ENCODE data around the gene ATP8A2.
"Not testable (repeated sequence)": the region's sequence is repeated elsewhere in the genome, so short reads cannot be mapped to it uniquely, and the experiment has no call there.

Gene ATP8A2

DNA sequence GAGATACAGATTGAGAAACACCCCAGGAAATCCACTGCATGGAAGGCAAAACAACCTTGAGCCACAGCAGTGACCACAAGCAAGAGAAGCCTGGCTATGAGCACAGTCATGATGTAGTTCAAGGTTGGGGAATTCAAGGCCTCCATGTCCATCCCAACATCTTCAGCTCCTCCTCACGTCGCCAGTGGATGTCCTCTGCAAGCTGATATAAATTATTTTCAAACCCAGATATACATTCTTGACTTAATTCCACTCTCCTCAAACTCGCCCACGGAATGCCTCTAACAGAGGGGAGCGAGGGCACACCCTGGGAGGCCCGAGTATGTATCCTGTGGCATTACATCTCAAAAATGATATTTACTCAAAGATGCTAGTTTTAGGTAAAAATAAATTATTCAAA, 574.5 kb downstream of the ATP8A2 start:
- Histone ChIP-seq H3K9me3 (ENCODE audit: control insufficient read depth, low read length) (no peaks in the 10 kb centered on the region), H3K4me1 (ENCODE audit: control insufficient read depth, insufficient read depth, low read length, poor library complexity, severe bottlenecking) (no peaks in the 10 kb centered on the region), H3K4me3 (ENCODE audit: extremely low read depth, insufficient read depth, low read length, poor library complexity, severe bottlenecking) (no peak overlapping the region), H3K27ac (ENCODE audit: low read depth, low read length, severe bottlenecking) (no peak overlapping the region), H3K36me3 (ENCODE audit: control insufficient read depth, insufficient read depth, low read length) (no peaks in the 10 kb centered on the region)
- 60% methylated on average over 1 of the region's 6 CpGs; no CpG with 5 or more reads in 1 of the 2 experiments for WGBS, 2 experiments (ENCODE audit: insufficient coverage in 2 of 2)

DNA sequence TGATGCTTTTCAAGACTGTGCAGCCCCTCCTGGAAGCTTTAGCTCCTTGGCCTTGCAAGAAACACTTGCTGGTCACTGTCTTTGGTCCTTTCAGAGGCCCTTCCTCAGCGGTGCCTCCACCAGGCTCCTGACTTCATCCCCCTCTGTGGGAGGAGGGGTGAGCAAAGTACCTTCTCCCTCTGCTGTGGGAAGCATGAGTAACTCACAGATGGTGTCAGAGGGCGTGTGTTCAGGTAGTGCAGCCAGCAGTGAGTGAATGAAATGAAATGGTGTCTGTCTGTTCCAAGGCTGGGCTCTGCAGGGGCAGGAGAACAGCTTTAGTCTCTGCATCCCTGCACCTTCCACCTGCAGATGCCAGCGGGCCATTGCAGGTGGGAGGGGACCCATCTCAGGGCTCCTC, 577.1 kb downstream of the ATP8A2 start:
- Histone ChIP-seq H3K4me1 (ENCODE audit: control insufficient read depth, insufficient read depth, low read length, poor library complexity, severe bottlenecking) (no peaks in the 10 kb centered on the region), H3K9me3 (ENCODE audit: control insufficient read depth, low read length) (no peaks in the 10 kb centered on the region), H3K27ac (ENCODE audit: low read depth, low read length, severe bottlenecking) (no peak overlapping the region), H3K4me3 (ENCODE audit: extremely low read depth, insufficient read depth, low read length, poor library complexity, severe bottlenecking) (no peak overlapping the region), H3K36me3 (ENCODE audit: control insufficient read depth, insufficient read depth, low read length) (no peaks in the 10 kb centered on the region)
- WGBS, 2 experiments (ENCODE audit: insufficient coverage in 2 of 2) = 84 to 86% methylated on average over 2 of the region's 3 CpGs

GRCh38 chr13:25951831-25952230, 580.1 kb downstream of the ATP8A2 start:
- WGBS, 2 experiments (ENCODE audit: insufficient coverage in 2 of 2) = 90 to 91% methylated on average over 4 of the region's 4 CpGs
- Histone ChIP-seq H3K4me1 (ENCODE audit: control insufficient read depth, insufficient read depth, low read length, poor library complexity, severe bottlenecking) (no peaks in the 10 kb centered on the region), H3K27ac (ENCODE audit: low read depth, low read length, severe bottlenecking) (no peak overlapping the region), H3K36me3 (ENCODE audit: control insufficient read depth, insufficient read depth, low read length) (no peaks in the 10 kb centered on the region), H3K4me3 (ENCODE audit: extremely low read depth, insufficient read depth, low read length, poor library complexity, severe bottlenecking) (no peak overlapping the region), H3K9me3 (ENCODE audit: control insufficient read depth, low read length) (no peaks in the 10 kb centered on the region)

GRCh38 chr13:25954080-25954479, 582.3 kb downstream of the ATP8A2 start:
- WGBS, 2 experiments (ENCODE audit: insufficient coverage in 2 of 2) = 83 to 84% methylated on average over 3 to 4 of the region's 5 CpGs
- H3K9me3 ChIP-seq (ENCODE audit: control insufficient read depth, low read length); H3K4me3 ChIP-seq (ENCODE audit: extremely low read depth, insufficient read depth, low read length, poor library complexity, severe bottlenecking); H3K4me1 ChIP-seq (ENCODE audit: control insufficient read depth, insufficient read depth, low read length, poor library complexity, severe bottlenecking); H3K27ac ChIP-seq (ENCODE audit: low read depth, low read length, severe bottlenecking); H3K36me3 ChIP-seq (ENCODE audit: control insufficient read depth, insufficient read depth, low read length): not testable (repeated sequence)

DNA sequence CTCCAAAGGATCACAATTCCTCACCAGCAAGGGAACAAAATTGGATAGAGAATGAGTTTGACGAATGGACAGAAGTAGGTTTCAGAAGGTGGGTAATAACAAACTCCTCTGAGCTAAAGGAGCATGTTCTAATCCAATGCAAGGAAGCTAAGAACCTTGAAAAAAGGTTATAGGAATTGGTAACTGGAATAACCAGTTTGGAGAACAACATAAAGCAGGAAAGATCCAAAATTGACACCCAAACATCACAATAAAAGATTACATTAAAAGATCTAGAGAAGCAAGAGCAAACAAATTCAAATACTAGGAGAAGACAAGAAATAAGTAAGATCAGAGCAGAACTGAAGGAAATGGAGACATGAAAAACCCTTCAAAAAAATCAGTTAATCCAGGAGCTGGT, 583.2 kb downstream of the ATP8A2 start:
- no CpG with 5 or more reads among the region's 1 CpG for WGBS, 2 experiments (ENCODE audit: insufficient coverage in 2 of 2)
- not testable (repeated sequence) for H3K27ac ChIP-seq (ENCODE audit: low read depth, low read length, severe bottlenecking); H3K4me1 ChIP-seq (ENCODE audit: control insufficient read depth, insufficient read depth, low read length, poor library complexity, severe bottlenecking); H3K36me3 ChIP-seq (ENCODE audit: control insufficient read depth, insufficient read depth, low read length); H3K9me3 ChIP-seq (ENCODE audit: control insufficient read depth, low read length); H3K4me3 ChIP-seq (ENCODE audit: extremely low read depth, insufficient read depth, low read length, poor library complexity, severe bottlenecking)

GRCh38 chr13:25958986-25959385, 587.2 kb downstream of the ATP8A2 start:
- Histone ChIP-seq H3K27ac (ENCODE audit: low read depth, low read length, severe bottlenecking) (no peak overlapping the region), H3K4me1 (ENCODE audit: control insufficient read depth, insufficient read depth, low read length, poor library complexity, severe bottlenecking) (no peaks in the 10 kb centered on the region), H3K4me3 (ENCODE audit: extremely low read depth, insufficient read depth, low read length, poor library complexity, severe bottlenecking) (no peak overlapping the region), H3K36me3 (ENCODE audit: control insufficient read depth, insufficient read depth, low read length) (no peaks in the 10 kb centered on the region), H3K9me3 (ENCODE audit: control insufficient read depth, low read length) (no peaks in the 10 kb centered on the region)
- WGBS, 2 experiments (ENCODE audit: insufficient coverage in 2 of 2) = 100% methylated on average over 1 of the region's 1 CpG

GRCh38 chr13:25961294-25961693, 589.5 kb downstream of the ATP8A2 start:
- H3K36me3 ChIP-seq (ENCODE audit: control insufficient read depth, insufficient read depth, low read length) = no peaks in the 10 kb centered on the region
- no peaks in the 10 kb centered on the region for H3K9me3 ChIP-seq (ENCODE audit: control insufficient read depth, low read length)
- no peak overlapping the region for H3K4me3 ChIP-seq (ENCODE audit: extremely low read depth, insufficient read depth, low read length, poor library complexity, severe bottlenecking)
- no peaks in the 10 kb centered on the region for H3K4me1 ChIP-seq (ENCODE audit: control insufficient read depth, insufficient read depth, low read length, poor library complexity, severe bottlenecking)
- WGBS, 2 experiments (ENCODE audit: insufficient coverage in 2 of 2) = 86 to 91% methylated on average over 6 to 7 of the region's 7 CpGs
- no peak overlapping the region for H3K27ac ChIP-seq (ENCODE audit: low read depth, low read length, severe bottlenecking)

- Histone ChIP-seq H3K36me3 (ENCODE audit: control insufficient read depth, insufficient read depth, low read length) (no peaks in the 10 kb centered on the region), H3K4me3 (ENCODE audit: extremely low read depth, insufficient read depth, low read length, poor library complexity, severe bottlenecking) (no peak overlapping the region), H3K9me3 (ENCODE audit: control insufficient read depth, low read length) (no peaks in the 10 kb centered on the region), H3K27ac (ENCODE audit: low read depth, low read length, severe bottlenecking) (no peak overlapping the region), H3K4me1 (ENCODE audit: control insufficient read depth, insufficient read depth, low read length, poor library complexity, severe bottlenecking) (no peaks in the 10 kb centered on the region)
- 91 to 96% methylated on average over 4 of the region's 4 CpGs for WGBS, 2 experiments (ENCODE audit: insufficient coverage in 2 of 2)
These were observed 591.9 kb downstream of the ATP8A2 start for GRCh38 chr13:25963674-25964073.

- no CpG with 5 or more reads among the region's 2 CpGs for WGBS, 2 experiments (ENCODE audit: insufficient coverage in 2 of 2)
- Histone ChIP-seq H3K4me3 (ENCODE audit: extremely low read depth, insufficient read depth, low read length, poor library complexity, severe bottlenecking) (no peak overlapping the region), H3K27ac (ENCODE audit: low read depth, low read length, severe bottlenecking) (no peak overlapping the region), H3K4me1 (ENCODE audit: control insufficient read depth, insufficient read depth, low read length, poor library complexity, severe bottlenecking) (no peaks in the 10 kb centered on the region), H3K9me3 (ENCODE audit: control insufficient read depth, low read length) (no peaks in the 10 kb centered on the region), H3K36me3 (ENCODE audit: control insufficient read depth, insufficient read depth, low read length) (no peaks in the 10 kb centered on the region)
These were observed 593.8 kb downstream of the ATP8A2 start for GRCh38 chr13:25965596-25965995.

GRCh38 chr13:25966086-25966485, 594.3 kb downstream of the ATP8A2 start:
- no peak overlapping the region for H3K4me3 ChIP-seq (ENCODE audit: extremely low read depth, insufficient read depth, low read length, poor library complexity, severe bottlenecking)
- no peaks in the 10 kb centered on the region for H3K36me3 ChIP-seq (ENCODE audit: control insufficient read depth, insufficient read depth, low read length)
- H3K4me1 ChIP-seq (ENCODE audit: control insufficient read depth, insufficient read depth, low read length, poor library complexity, severe bottlenecking) = no peaks in the 10 kb centered on the region
- H3K9me3 ChIP-seq (ENCODE audit: control insufficient read depth, low read length) = no peaks in the 10 kb centered on the region
- 100% methylated on average over 2 of the region's 4 CpGs; no CpG with 5 or more reads in 1 of the 2 experiments for WGBS, 2 experiments (ENCODE audit: insufficient coverage in 2 of 2)
- no peak overlapping the region for H3K27ac ChIP-seq (ENCODE audit: low read depth, low read length, severe bottlenecking)

DNA sequence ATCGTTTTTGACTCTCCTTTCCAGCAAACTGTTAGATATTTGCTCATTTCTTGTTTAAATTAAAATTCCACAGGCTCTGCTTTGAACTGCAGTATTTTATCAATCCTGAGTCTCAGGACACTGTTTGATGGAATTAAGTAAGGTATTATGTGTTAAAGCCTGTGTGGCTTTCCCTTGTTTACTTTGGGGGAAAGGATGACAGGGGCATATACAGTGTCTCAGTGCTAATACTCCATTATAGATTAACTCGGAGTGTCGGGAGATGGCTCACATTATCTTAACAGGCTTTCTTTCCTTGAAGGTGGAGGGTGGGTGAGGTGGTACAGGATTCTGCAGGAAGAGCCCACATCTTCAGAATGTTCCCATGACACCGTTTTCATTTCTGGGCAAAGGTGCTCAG, 595.4 kb downstream of the ATP8A2 start:
- no peaks in the 10 kb centered on the region for H3K36me3 ChIP-seq (ENCODE audit: control insufficient read depth, insufficient read depth, low read length)
- WGBS, 2 experiments (ENCODE audit: insufficient coverage in 2 of 2) = 75 to 82% methylated on average over 1 to 2 of the region's 4 CpGs
- no peaks in the 10 kb centered on the region for H3K9me3 ChIP-seq (ENCODE audit: control insufficient read depth, low read length)
- no peak overlapping the region for H3K27ac ChIP-seq (ENCODE audit: low read depth, low read length, severe bottlenecking)
- no peaks in the 10 kb centered on the region for H3K4me1 ChIP-seq (ENCODE audit: control insufficient read depth, insufficient read depth, low read length, poor library complexity, severe bottlenecking)
- H3K4me3 ChIP-seq (ENCODE audit: extremely low read depth, insufficient read depth, low read length, poor library complexity, severe bottlenecking) = no peak overlapping the region

DNA sequence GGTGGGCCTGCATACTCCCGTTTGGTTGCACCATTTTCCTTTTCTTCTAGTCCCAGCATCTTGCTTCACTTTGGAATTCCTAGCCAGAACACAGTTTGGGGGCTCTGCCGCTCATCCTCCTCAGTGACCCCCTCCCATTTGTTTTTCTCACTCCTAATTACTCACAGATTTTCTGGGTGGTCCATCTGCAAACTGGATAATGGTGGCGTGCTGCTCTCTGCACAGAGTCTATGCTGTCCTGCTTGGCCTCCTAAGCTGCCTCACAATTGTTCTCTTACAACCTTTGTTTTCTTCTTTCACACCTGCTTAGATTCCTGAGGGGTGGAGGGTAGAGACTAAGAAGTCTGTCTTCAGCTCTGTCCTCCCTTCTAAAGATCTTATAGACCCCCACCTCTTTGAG, 599.3 kb downstream of the ATP8A2 start:
- no peaks in the 10 kb centered on the region for H3K9me3 ChIP-seq (ENCODE audit: control insufficient read depth, low read length)
- H3K27ac ChIP-seq (ENCODE audit: low read depth, low read length, severe bottlenecking) = no peak overlapping the region
- H3K36me3 ChIP-seq (ENCODE audit: control insufficient read depth, insufficient read depth, low read length) = no peaks in the 10 kb centered on the region
- WGBS, 2 experiments (ENCODE audit: insufficient coverage in 2 of 2) = 79 to 81% methylated on average over 3 of the region's 3 CpGs
- H3K4me1 ChIP-seq (ENCODE audit: control insufficient read depth, insufficient read depth, low read length, poor library complexity, severe bottlenecking) = no peaks in the 10 kb centered on the region
- no peak overlapping the region for H3K4me3 ChIP-seq (ENCODE audit: extremely low read depth, insufficient read depth, low read length, poor library complexity, severe bottlenecking)

All from mesodermal cell (in vitro differentiated cells).